NCI-H526 (cell line): ENCODE results near the gene KSR1.
"Not testable (repeated sequence)": the region's sequence is repeated elsewhere in the genome, so short reads cannot be mapped to it uniquely, and the experiment has no call there.

Source experiments
- DNase-seq, 2 experiments: peaks; one replicate each; lab custom pipeline; 2025; lab: John Stamatoyannopoulos, UW

Gene KSR1

GRCh38 chr17:27494192-27495091 is 38.2 kb downstream of the KSR1 start:
- peak; percentile 84 to 92 for DNase-seq

GRCh38 chr17:27495460-27495859 is 39.2 kb downstream of the KSR1 start:
- peak; percentile 32 to 62 for DNase-seq

- peak in 1 of 2 experiments; percentile 62 for DNase-seq
Measured at GRCh38 chr17:27496005-27496404, 39.8 kb downstream of the KSR1 start.

GRCh38 chr17:27496437-27496943 is 40.2 kb downstream of the KSR1 start:
- peak; percentile 99 to 100 for DNase-seq

GRCh38 chr17:27496971-27497370 is 40.7 kb downstream of the KSR1 start:
- DNase-seq: peak; percentile 71 to 77

- DNase-seq: peak; percentile 76
Measured at GRCh38 chr17:27497696-27498095, 41.4 kb downstream of the KSR1 start.

GRCh38 chr17:27498615-27499309 is 42.5 kb downstream of the KSR1 start:
- no peak for DNase-seq

- no peak for DNase-seq
Measured at GRCh38 chr17:27499451-27500265, 43.4 kb downstream of the KSR1 start.

- not testable (repeated sequence) for DNase-seq
Measured at GRCh38 chr17:27501338-27501737, 45.1 kb downstream of the KSR1 start.

GRCh38 chr17:27502526-27503324 is 46.5 kb downstream of the KSR1 start:
- no peak for DNase-seq

GRCh38 chr17:27503611-27504010 is 47.4 kb downstream of the KSR1 start:
- no peak for DNase-seq

- DNase-seq: peak in 1 of 2 experiments; percentile 39
Measured at GRCh38 chr17:27504188-27504995, 48.1 kb downstream of the KSR1 start.

GRCh38 chr17:27506348-27507218 is 50.3 kb downstream of the KSR1 start:
- peak; percentile 92 to 96 for DNase-seq

GRCh38 chr17:27511168-27511883 is 55.1 kb downstream of the KSR1 start:
- DNase-seq: no peak

GRCh38 chr17:27512031-27512430 is 55.8 kb downstream of the KSR1 start:
- DNase-seq: no peak

- no peak for DNase-seq
Measured at GRCh38 chr17:27512511-27513346, 56.5 kb downstream of the KSR1 start.

GRCh38 chr17:27513849-27514248 is 57.6 kb downstream of the KSR1 start:
- peak; percentile 93 to 94 for DNase-seq
